Stimulated activated CD4-positive, alpha-beta T cell treated with anti-CD3 and anti-CD28 coated beads, Interleukin-1b, Interleukin-23, amount 100 ng/mL, for 48 hours (primary cell): ENCODE data around the gene FCGR3B.
"Not testable (repeated sequence)": the region's sequence is repeated elsewhere in the genome, so short reads cannot be mapped to it uniquely, and the experiment has no call there.

Source experiments
- DNase-seq: peaks from one replicate; pipeline ENCODE4 v3.0.0-alpha.2; 2020

FCGR3B gene

GRCh38 chr1:161605024-161605423 lies 26.0 kb downstream of the FCGR3B start:
- not testable (repeated sequence) for DNase-seq

DNA sequence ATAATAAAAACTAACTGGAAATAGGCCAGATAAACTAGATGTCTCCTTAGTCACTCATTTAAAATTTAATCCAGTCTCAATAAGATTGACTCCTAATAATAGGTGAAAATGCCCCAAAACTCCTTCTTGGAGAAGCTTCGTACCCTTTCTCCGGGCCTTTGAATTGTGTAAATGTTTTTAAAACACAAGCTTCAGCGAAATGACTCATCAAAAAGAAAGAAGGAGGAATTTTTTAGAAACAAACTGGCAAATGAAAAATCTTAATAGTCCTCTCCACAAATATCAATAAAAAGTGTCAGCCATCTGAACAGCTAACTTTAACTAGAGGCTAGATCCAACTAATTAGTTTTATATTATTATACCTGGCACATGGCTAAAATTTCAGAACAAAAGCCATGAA lies 33.9 kb downstream of the FCGR3B start:
- not testable (repeated sequence) for DNase-seq

DNA sequence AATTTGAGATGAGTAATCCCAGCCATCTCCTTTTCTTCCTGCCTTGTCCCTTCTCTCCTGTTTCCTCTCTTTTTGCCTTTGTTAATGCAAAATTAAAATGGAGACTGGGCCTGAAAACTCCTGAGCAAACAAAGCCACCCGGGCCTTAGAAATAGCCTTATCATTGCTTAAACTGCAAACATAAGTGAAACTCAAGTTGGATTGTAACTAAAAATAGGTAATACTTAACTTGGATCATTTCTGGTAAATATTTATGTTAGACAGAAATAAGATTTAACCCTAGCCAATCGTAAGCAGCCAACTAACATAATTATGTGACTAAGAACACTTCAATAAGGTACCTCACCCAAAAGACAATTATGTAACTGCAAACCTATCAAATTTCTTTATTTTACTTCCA lies 35.4 kb downstream of the FCGR3B start:
- not testable (repeated sequence) for DNase-seq

GRCh38 chr1:161595173-161595572 lies 35.8 kb downstream of the FCGR3B start:
- DNase-seq: not testable (repeated sequence)

- not testable (repeated sequence) for DNase-seq
Observed at GRCh38 chr1:161594269-161594984, 36.5 kb downstream of the FCGR3B start.

DNA sequence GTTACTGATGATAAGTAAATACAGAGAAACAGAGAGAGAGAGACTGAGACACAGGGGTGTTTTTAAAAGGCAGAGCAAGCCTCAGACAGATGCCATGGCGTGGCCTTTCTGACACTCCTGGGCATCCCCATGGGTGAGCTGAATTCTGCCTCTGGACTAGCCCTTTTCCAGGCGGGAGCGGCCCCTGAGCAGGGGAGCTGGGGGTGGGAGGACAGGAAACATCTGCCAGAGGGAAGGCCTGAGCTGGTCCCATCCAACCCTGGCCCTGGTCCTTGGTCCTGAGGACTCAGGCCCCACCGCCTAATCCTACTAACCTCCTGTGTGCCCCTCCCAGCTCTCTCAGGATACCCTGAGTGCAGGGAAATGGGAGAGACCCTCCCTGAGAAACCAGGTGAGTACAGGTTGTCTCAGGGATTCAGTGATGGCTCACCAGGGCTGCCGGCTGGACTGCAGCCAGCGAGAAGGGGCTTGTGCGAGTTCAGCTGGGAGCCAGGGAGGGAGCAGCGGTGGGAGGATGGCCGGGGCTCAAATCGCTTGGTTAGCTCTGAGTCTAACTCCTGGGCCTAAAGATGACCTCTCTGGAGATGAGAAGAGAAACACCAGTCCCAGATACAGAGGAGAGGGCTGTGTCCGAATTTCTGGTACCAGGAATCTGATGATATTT lies 37.8 kb downstream of the FCGR3B start:
- DNase-seq: not testable (repeated sequence)

DNA sequence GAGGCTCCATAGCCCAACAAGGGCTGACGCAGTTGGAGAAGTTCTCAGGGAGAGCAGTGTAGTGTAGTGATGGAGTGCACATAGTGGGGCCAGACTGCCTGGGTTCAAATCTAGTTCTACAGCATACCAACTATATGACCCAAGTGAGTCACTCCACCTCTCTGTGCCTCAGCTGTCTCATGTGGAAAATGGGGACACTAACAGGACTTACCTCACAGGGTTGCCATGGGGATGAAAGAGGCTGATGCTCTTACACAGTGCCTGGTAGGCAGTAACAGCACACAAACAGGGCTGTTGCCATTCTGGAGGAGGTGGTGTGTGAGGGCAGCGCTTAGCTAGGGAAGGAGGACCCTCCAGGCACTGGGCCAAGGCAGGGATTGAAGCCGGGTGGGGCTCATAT lies 38.4 kb downstream of the FCGR3B start:
- DNase-seq: not testable (repeated sequence)

GRCh38 chr1:161589920-161590319 lies 41.1 kb downstream of the FCGR3B start:
- DNase-seq: not testable (repeated sequence)

DNA sequence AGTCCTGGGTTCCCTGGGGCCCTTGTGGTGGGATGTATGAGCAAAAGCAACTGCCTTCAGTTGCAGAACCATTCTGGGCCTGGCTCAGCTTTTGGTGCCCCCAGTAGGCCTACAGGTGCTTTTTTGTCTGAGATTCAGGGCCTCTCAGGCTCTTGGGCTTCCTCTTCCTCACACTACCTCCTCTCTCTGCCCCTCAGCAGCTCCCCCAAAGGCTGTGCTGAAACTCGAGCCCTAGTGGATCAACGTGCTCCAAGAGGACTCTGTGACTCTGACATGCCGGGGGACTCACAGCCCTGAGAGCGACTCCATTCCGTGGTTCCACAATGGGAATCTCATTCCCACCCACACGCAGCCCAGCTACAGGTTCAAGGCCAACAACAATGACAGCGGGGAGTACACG lies 41.6 kb downstream of the FCGR3B start:
- not testable (repeated sequence) for DNase-seq

DNA sequence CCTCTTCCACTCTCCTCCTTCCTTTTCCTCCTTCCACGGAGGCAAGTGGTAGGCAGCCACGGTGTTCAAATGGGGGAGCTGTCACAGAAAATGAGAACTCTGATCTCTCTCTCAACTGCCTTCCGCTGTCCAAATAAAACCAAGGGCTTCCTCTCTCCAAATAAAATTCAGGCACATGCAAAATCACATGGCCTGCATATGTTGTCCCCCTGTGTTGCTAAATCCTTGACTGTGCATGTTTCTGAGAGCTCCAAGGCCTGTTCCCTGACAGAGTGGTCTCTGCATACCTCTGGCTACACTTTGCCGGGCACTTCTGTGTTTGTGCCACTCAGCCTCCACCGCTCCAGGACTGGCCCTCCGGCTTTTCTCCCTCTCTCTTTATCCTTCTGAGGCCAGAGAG lies 42.4 kb downstream of the FCGR3B start:
- DNase-seq: not testable (repeated sequence)

GRCh38 chr1:161582882-161583281 lies 48.1 kb downstream of the FCGR3B start:
- not testable (repeated sequence) for DNase-seq

GRCh38 chr1:161580879-161581537 lies 50.0 kb downstream of the FCGR3B start:
- DNase-seq: not testable (repeated sequence)

DNA sequence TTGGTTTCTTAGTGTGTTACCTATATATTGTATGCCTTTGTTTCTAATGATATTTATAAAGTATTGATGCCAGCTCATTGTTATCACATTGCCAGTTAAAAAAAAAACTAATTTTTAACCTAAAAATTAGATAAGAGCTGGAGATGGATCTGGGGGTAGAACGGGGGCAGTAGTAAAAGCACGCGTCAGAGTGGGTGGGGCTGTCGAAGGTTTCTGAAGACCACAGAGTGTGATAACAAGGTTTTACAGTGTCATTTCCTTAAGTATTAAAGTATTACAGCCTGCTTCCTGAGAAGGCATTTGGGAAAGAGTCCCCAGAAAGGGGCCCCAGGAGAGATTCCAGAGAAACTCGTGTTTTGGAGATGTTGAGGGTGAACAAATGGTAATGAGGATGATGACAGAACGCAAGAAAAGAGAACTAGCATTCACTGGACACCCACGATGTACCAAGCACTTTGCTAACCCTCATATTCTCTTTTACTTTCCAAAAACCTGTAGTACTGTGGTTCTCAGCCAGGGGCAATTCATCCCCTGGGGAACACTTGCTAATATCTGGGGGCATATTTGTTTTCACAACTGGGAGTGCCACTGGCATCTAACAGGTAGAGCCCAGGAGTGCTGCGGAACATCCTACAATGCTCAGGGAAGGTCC lies 51.0 kb downstream of the FCGR3B start:
- DNase-seq: not testable (repeated sequence)

GRCh38 chr1:161576676-161577075 lies 54.3 kb downstream of the FCGR3B start:
- not testable (repeated sequence) for DNase-seq
